C1 segment of cervical spinal cord (tissue), 14 donors: Measurements from ENCODE around the gene HBA2.
"Not testable (repeated sequence)": the region's sequence is repeated elsewhere in the genome, so short reads cannot be mapped to it uniquely, and the experiment has no call there.

Source experiments
- DNase-seq, 14 donors: peaks; one replicate each; lab custom pipeline; 2025; lab: John Stamatoyannopoulos, UW

Gene HBA2

DNA sequence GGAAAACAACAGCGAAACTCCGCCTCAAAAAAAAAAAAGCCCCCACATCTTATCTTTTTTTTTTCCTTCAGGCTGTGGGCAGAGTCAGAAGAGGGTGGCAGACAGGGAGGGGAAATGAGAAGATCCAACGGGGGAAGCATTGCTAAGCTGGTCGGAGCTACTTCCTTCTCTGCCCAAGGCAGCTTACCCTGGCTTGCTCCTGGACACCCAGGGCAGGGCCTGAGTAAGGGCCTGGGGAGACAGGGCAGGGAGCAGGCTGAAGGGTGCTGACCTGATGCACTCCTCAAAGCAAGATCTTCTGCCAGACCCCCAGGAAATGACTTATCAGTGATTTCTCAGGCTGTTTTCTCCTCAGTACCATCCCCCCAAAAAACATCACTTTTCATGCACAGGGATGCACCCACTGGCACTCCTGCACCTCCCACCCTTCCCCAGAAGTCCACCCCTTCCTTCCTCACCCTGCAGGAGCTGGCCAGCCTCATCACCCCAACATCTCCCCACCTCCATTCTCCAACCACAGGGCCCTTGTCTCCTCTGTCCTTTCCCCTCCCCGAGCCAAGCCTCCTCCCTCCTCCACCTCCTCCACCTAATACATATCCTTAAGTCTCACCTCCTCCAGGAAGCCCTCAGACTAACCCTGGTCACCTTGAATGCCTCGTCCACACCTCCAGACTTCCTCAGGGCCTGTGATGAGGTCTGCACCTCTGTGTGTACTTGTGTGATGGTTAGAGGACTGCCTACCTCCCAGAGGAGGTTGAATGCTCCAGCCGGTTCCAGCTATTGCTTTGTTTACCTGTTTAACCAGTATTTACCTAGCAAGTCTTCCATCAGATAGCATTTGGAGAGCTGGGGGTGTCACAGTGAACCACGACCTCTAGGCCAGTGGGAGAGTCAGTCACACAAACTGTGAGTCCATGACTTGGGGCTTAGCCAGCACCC lies 2.6 kb downstream of the HBA2 start:
- no peak for DNase-seq

DNA sequence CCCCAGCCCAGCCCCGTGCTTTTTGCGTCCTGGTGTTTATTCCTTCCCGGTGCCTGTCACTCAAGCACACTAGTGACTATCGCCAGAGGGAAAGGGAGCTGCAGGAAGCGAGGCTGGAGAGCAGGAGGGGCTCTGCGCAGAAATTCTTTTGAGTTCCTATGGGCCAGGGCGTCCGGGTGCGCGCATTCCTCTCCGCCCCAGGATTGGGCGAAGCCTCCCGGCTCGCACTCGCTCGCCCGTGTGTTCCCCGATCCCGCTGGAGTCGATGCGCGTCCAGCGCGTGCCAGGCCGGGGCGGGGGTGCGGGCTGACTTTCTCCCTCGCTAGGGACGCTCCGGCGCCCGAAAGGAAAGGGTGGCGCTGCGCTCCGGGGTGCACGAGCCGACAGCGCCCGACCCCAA lies 3.3 kb downstream of the HBA2 start:
- not testable (repeated sequence) for DNase-seq

DNA sequence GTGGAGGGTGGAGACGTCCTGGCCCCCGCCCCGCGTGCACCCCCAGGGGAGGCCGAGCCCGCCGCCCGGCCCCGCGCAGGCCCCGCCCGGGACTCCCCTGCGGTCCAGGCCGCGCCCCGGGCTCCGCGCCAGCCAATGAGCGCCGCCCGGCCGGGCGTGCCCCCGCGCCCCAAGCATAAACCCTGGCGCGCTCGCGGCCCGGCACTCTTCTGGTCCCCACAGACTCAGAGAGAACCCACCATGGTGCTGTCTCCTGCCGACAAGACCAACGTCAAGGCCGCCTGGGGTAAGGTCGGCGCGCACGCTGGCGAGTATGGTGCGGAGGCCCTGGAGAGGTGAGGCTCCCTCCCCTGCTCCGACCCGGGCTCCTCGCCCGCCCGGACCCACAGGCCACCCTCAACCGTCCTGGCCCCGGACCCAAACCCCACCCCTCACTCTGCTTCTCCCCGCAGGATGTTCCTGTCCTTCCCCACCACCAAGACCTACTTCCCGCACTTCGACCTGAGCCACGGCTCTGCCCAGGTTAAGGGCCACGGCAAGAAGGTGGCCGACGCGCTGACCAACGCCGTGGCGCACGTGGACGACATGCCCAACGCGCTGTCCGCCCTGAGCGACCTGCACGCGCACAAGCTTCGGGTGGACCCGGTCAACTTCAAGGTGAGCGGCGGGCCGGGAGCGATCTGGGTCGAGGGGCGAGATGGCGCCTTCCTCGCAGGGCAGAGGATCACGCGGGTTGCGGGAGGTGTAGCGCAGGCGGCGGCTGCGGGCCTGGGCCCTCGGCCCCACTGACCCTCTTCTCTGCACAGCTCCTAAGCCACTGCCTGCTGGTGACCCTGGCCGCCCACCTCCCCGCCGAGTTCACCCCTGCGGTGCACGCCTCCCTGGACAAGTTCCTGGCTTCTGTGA lies 4.1 kb downstream of the HBA2 start, which contains the start of gene HBA1:
HBA1 (plus strand) TSS at position 204 of the 906 bp plus-strand sequence; CDS start at position 241, 37 bp downstream.
- not testable (repeated sequence) for DNase-seq

DNA sequence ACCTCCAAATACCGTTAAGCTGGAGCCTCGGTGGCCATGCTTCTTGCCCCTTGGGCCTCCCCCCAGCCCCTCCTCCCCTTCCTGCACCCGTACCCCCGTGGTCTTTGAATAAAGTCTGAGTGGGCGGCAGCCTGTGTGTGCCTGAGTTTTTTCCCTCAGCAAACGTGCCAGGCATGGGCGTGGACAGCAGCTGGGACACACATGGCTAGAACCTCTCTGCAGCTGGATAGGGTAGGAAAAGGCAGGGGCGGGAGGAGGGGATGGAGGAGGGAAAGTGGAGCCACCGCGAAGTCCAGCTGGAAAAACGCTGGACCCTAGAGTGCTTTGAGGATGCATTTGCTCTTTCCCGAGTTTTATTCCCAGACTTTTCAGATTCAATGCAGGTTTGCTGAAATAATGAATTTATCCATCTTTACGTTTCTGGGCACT lies 4.7 kb downstream of the HBA2 start:
- no peak for DNase-seq

DNA sequence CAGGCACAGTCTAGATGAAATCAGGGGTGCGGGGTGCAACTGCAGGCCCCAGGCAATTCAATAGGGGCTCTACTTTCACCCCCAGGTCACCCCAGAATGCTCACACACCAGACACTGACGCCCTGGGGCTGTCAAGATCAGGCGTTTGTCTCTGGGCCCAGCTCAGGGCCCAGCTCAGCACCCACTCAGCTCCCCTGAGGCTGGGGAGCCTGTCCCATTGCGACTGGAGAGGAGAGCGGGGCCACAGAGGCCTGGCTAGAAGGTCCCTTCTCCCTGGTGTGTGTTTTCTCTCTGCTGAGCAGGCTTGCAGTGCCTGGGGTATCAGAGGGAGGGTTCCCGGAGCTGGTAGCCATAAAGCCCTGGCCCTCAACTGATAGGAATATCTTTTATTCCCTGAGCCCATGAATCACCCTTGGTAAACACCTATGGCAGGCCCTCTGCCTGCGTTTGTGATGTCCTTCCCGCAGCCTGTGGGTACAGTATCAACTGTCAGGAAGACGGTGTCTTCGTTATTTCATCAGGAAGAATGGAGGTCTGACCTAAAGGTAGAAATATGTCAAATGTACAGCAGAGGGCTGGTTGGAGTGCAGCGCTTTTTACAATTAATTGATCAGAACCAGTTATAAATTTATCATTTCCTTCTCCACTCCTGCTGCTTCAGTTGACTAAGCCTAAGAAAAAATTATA lies 5.4 kb downstream of the HBA2 start:
- DNase-seq: no peak

DNA sequence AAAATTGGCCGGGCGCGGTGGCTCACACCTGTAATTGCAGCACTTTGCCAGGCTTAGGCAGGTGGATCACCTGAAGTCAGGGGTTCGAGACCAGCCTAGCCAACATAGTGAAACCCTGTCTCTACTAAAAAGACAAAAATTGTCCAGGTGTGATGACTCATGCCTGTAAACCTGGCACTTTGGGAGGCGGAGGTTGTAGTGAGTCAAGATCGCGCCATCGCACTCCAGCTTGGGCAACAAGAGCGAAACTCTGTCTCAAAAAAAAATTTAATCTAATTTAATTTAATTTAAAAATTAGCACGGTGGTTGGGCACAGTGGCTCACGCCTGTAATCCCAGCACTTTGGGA lies 6.0 kb downstream of the HBA2 start:
- no peak for DNase-seq

DNA sequence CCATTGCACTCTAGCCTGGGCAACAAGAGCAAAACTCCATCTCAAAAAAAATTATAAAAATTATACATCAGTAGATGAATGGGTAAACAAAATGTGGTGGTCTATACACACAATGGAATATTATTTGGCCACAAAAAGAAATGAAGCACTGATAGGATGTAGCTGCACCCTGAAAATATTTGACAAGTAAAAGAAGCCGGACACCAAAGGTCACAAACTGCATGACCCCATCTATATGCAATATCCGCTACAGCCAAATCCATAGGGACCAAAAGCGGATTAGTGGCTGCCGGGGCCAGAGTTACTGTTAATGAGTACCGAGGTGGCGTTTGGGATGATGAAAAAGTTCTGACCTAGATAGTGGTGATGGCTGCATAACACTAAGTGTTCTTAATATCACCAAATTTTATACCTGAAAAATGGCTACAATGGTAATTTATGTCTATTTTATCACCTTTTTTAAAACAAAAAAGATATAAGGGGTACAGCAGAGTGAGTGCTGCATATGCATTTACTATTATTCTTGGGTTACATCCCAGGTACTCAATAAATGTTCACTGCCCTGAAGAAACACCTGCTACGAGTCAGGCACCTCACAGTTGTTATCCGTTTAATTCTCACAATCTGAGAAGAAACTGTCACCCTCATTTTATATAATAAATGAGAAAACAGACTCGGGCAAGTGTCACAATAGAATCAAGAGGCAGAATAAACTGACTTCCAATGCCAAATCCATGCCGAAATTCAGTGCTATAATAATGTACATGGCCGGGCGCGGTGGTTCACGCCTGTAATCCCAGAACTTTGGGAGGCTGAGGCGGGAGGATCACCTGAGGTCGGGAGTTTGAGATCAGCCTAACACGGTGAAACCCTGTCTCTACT lies 6.8 kb downstream of the HBA2 start:
- DNase-seq: no peak

DNA sequence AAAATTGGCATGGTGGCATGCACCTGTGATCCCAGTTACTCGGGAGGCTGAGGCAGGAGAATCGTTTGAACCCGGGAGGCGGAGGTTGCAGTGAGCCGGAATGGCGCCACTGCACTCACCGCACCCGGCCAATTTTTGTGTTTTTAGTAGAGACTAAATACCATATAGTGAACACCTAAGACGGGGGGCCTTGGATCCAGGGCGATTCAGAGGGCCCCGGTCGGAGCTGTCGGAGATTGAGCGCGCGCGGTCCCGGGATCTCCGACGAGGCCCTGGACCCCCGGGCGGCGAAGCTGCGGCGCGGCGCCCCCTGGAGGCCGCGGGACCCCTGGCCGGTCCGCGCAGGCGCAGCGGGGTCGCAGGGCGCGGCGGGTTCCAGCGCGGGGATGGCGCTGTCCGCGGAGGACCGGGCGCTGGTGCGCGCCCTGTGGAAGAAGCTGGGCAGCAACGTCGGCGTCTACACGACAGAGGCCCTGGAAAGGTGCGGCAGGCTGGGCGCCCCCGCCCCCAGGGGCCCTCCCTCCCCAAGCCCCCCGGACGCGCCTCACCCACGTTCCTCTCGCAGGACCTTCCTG lies 7.5 kb downstream of the HBA2 start, which contains the start of gene HBQ1:
HBQ1 (plus strand) TSS at position 359 of the 575 bp plus-strand sequence; CDS start at position 387, 28 bp downstream.
- DNase-seq: peak in 1 of 14 donors; percentile 8

DNA sequence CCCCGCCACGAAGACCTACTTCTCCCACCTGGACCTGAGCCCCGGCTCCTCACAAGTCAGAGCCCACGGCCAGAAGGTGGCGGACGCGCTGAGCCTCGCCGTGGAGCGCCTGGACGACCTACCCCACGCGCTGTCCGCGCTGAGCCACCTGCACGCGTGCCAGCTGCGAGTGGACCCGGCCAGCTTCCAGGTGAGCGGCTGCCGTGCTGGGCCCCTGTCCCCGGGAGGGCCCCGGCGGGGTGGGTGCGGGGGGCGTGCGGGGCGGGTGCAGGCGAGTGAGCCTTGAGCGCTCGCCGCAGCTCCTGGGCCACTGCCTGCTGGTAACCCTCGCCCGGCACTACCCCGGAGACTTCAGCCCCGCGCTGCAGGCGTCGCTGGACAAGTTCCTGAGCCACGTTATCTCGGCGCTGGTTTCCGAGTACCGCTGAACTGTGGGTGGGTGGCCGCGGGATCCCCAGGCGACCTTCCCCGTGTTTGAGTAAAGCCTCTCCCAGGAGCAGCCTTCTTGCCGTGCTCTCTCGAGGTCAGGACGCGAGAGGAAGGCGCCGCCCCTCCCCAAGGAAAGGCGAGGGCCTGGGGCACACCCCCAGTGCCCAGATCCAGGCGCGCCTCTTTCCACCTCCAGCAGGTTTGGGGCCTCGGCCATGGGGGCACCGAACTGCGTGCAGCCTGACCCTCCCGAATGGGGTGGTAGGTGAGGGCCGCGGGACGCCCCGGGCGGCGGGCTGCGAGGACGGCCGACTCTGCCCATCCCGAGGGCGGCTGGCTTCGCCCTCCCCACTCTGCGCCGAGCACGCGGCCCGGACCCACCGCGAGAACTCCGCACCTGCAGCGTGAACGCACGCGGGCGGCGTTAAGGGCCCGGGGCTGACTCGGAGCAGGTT lies 8.2 kb downstream of the HBA2 start:
- peak in 3 of 14 donors; percentile 4 to 15 (median 11) for DNase-seq

DNA sequence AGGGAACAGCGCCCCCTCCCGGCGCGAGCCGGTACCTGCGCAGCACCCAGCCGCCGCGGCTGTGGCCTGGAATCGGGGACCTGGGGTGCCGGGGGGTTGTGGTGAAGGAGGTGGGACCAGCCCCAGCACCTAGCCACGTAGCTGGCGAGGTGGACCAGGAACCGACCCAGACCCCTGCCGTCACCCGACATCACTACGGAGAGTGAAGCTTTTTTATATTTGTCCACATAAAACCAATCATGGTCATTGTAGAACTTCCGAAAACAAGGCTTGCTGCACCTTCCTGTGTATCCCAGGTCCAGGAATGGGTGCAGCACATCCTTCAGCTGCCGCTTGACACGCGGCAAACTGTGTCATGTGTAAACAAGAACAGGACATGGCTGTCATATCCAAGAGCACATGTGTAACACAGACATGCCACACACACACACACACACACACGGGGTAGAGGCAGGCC lies 8.9 kb downstream of the HBA2 start:
- peak in 8 of 14 donors; percentile 2 to 63 (median 32) for DNase-seq

DNA sequence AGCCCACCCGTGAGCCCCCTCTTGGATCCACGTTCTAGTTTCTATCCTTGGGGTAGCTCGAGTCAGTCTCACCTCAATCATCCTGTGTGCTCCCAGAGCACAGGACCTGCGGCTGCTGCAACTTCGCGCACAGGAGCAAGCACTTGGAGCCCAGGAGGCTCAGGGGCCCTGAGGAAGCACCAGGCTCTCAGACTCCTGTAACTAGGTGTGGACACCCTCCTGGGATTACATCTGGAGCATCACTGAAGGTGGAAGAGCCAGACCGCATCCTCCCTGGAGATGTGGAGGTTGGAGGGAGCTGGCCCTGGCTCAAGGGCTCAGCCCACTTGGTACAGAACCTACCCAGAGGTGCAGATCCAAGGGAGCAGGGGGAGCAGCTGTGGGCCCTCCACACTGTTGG lies 10.3 kb downstream of the HBA2 start:
- DNase-seq: no peak

DNA sequence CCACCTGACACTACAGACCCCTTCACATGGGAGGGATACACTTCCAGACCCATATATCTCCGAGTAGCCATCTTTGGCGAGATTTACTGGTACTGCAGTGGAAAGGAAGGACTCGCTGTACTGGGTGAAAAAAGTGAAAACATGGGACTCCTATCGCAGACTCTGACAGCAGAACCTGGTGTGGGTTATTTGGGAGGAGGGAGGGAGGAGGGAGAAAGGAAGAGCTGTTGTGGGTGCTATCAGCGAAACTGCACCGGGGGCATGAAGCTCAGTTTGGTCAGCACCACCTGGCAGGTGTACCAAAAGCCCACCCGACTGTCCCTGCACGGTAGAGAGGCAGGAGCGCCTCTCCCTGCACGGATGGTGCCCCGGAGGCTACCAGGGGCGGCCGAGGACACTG lies 12.5 kb downstream of the HBA2 start:
- DNase-seq: no peak

DNA sequence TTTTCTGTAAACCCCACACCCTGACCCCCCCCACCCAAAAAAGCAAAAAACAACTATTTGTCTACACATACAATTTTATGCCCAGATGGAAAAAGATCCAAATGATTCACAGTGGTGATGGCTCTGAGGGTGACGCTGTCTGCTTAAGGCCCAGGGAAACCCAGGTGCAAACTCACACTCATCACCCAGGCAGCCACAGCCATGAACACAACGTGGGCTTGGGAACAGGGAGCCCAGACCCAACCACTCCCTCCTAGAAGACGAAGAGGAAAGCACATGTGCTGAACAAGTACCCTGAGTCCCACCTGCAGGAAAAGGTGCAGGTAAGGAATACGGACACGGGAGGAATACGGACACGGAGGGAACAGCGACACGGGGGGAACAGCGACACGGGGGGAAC lies 13.0 kb downstream of the HBA2 start:
- no peak for DNase-seq

DNA sequence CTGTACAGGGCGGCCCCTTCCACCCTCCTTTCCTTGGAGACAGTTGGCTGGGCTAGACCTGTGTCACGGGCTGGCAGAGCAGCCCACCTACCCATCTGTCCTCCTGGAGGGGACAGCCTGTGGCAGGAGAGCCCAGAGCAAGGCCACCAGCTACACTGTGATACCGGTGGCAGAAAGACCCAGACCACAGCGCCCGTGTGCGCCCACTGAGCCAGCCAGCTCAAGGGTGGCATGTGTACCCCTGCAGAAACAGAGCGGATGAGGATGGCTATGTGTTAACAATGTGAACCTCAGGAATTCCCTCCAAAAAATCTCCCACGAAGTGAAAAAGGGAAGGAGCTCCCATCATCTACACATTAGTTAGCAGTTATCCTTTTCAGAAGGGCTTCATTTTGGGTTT lies 14.7 kb downstream of the HBA2 start:
- no peak for DNase-seq

DNA sequence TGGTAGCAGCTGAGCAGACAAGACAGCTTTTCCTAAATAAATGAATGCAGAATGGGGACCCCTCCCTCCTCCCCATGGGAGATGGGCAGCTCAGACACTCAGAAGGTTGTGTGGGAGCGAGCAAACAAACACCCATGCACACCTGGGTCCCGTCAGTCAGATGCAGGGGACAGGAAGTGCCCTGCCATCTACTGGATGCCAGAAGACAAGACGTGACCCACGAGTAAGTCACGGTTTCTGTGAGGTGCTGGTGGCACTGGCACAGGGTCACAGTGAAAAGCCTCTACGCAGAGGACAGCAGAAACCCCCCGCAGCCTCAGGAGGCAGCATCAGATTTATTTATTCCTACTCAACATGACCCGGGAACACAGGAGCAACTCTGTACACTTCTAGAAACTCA lies 16.0 kb downstream of the HBA2 start:
- DNase-seq: no peak

DNA sequence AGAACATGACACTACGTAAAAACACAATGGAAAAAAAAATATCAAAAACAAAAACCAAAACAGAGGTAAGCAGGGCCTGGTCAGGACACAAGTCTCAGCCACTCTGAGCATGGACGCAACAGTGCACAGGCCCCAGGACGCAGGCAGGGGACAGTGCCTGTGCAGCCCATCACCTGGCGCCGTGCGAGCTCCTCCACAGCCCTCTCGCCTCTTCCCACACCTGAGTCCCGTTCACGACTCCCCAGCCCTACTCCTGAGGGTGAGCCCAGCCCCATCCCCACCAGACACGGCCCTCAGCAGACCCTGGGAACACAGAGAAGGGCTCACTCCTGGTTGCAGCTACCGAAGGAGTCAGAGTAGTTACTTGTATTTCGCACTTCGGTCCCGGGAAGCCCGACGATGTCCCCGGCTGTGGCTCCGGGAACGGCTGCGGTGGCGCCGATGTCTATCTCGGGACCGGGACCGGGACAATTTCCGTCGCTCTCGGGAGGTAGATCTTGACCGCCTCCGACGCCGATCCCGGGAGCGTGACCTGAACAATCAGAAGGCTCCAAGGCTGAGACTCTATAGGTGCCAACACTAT lies 17.0 kb downstream of the HBA2 start:
- DNase-seq: no peak

DNA sequence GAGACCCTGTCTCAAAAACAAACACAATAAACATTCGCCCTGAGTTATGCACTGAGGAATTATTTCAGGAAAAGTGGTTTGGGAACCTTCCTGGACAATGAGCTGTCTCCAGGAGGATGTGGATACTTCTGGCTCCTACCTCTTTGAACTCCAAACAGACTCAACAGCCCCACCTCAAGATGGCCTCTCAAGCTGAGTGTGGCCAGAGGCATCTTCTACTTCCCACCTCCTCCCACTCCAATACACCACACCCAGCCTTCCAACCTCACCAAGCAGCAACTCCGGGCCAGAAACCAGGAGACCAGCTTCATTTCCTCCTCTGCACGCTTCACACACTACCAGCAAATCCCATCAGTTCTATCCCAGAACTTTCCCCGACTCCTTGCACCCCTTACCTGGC lies 19.2 kb downstream of the HBA2 start:
- no peak for DNase-seq

DNA sequence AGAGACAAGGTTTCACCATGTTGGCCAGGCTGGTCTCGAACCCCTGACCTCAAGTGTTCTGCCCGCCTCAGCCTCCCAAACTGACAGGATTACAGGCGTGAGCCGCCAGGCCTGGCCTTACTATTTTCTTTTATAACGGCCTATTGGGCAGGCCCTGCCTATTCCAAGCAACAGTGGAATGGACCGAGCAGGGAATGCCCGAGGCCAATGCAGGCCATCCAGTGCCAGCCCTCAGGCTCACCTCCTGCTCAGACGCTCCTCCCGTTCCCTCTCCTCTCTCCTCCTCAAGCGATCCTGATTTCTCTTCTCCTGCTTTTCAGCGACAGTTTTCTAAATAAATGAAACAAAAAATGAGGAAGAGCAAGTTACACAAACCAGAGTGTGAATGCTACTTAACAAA lies 20.0 kb downstream of the HBA2 start:
- DNase-seq: no peak

DNA sequence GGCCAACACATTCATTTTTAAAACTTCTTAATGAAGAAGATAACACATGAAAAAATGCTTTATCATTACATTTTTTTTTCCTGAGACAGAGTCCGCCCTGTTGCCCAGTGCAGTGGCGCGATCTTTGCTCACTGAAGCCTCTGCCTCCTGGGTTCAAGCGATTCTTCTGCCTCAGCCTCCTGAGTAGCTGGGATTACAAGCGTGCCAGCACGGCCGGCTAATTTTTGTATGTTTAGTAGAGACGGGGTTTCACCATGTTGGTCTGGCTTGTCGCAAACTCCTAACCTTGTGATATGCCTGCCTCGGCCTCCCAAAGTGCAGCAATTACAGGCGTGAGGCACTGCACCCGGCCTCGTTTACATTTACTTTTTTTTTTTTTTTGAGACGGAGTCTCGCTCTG lies 20.8 kb downstream of the HBA2 start:
- DNase-seq: no peak
